Muscle layer of duodenum (tissue), 2 donors: ENCODE data around the gene CYP24A1.

Experiments
- H3K27ac ChIP-seq: one replicate; pipeline ENCODE4 v1.7.0; 2013; ENCODE audit warnings: mild to moderate bottlenecking, low read length
- H3K27me3 ChIP-seq: one replicate; pipeline ENCODE4 v1.7.0; 2013; ENCODE audit warnings: low read depth, mild to moderate bottlenecking, control low read depth, low read length
- H3K36me3 ChIP-seq, 2 donors: one replicate each; pipeline ENCODE4 v1.7.0; 2013; ENCODE audit warnings: low read length in 2 of 2, control low read depth in 1 of 2, mild to moderate bottlenecking in 1 of 2; ENCODE audit not compliant: insufficient read depth in 2 of 2, control insufficient read depth in 1 of 2
- H3K4me1 ChIP-seq, 2 donors: one replicate each; pipeline ENCODE4 v1.7.0; 2013; ENCODE audit warnings: low read length in 2 of 2, mild to moderate bottlenecking in 2 of 2, control low read depth in 1 of 2, moderate library complexity in 1 of 2; ENCODE audit not compliant: insufficient read depth in 2 of 2, control insufficient read depth in 1 of 2
- H3K4me3 ChIP-seq, 2 donors: one replicate each; pipeline ENCODE4 v1.7.0; 2013; ENCODE audit warnings: low read length in 2 of 2, low read depth in 1 of 2, mild to moderate bottlenecking in 1 of 2
- H3K9me3 ChIP-seq, 2 donors: one replicate each; pipeline ENCODE4 v1.7.0; 2013; ENCODE audit warnings: low read length in 2 of 2, control low read depth in 1 of 2, mild to moderate bottlenecking in 1 of 2; ENCODE audit not compliant: control insufficient read depth in 1 of 2
- donor health status: healthy.

CYP24A1 gene

GRCh38 chr20:54201268-54201846 lies 27.6 kb upstream of the CYP24A1 start:
- H3K27ac ChIP-seq, result no peak overlapping the region
- no peaks in the 10 kb centered on the region for H3K36me3 ChIP-seq
- no peaks in the 10 kb centered on the region for H3K4me1 ChIP-seq
- no peaks in the 10 kb centered on the region for H3K9me3 ChIP-seq
- H3K27me3 ChIP-seq, result no peaks in the 10 kb centered on the region
- H3K4me3 ChIP-seq, result no peak overlapping the region

- H3K4me1 ChIP-seq, result no peaks in the 10 kb centered on the region
- no peaks in the 10 kb centered on the region for H3K36me3 ChIP-seq
- no peak overlapping the region for H3K4me3 ChIP-seq
- H3K27ac ChIP-seq, result no peak overlapping the region
- H3K27me3 ChIP-seq, result no peaks in the 10 kb centered on the region
- no peaks in the 10 kb centered on the region for H3K9me3 ChIP-seq
Observed at GRCh38 chr20:54200487-54201267, 26.9 kb upstream of the CYP24A1 start.

DNA sequence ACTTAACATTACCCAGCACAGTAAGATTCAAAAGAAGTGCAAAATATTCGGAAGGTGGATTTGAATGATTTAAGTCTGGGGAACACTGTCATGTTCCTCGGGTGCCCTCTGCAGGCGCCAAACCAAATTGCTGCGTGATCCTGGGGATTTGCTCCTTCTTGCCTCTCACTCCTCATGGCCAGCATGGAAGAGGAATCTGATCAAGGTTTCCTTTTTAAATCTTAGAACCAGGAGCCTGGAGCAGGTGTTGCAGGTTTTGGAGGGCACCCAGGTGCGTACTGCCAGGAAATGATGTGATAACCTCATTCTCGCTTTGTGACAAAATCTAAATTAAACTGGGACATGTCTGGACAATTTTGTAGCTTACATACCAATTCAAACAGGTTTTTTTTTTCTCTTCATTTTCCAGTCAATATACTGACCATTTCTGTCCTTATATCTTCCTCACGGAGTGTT lies 26.0 kb upstream of the CYP24A1 start:
- Histone ChIP-seq H3K27me3 (no peaks in the 10 kb centered on the region), H3K4me3 (no peak overlapping the region), H3K27ac (no peak overlapping the region), H3K4me1 (no peaks in the 10 kb centered on the region), H3K36me3 (no peaks in the 10 kb centered on the region), H3K9me3 (no peaks in the 10 kb centered on the region)

GRCh38 chr20:54199283-54199682 lies 25.5 kb upstream of the CYP24A1 start:
- no peaks in the 10 kb centered on the region for H3K4me1 ChIP-seq
- no peaks in the 10 kb centered on the region for H3K9me3 ChIP-seq
- no peaks in the 10 kb centered on the region for H3K27me3 ChIP-seq
- H3K4me3 ChIP-seq, result no peak overlapping the region
- H3K27ac ChIP-seq, result no peak overlapping the region
- no peaks in the 10 kb centered on the region for H3K36me3 ChIP-seq

- Histone ChIP-seq H3K36me3 (no peaks in the 10 kb centered on the region), H3K4me3 (no peak overlapping the region), H3K4me1 (no peaks in the 10 kb centered on the region), H3K9me3 (no peaks in the 10 kb centered on the region), H3K27me3 (no peaks in the 10 kb centered on the region), H3K27ac (no peak overlapping the region)
Observed at GRCh38 chr20:54197621-54198604, 24.1 kb upstream of the CYP24A1 start.

DNA sequence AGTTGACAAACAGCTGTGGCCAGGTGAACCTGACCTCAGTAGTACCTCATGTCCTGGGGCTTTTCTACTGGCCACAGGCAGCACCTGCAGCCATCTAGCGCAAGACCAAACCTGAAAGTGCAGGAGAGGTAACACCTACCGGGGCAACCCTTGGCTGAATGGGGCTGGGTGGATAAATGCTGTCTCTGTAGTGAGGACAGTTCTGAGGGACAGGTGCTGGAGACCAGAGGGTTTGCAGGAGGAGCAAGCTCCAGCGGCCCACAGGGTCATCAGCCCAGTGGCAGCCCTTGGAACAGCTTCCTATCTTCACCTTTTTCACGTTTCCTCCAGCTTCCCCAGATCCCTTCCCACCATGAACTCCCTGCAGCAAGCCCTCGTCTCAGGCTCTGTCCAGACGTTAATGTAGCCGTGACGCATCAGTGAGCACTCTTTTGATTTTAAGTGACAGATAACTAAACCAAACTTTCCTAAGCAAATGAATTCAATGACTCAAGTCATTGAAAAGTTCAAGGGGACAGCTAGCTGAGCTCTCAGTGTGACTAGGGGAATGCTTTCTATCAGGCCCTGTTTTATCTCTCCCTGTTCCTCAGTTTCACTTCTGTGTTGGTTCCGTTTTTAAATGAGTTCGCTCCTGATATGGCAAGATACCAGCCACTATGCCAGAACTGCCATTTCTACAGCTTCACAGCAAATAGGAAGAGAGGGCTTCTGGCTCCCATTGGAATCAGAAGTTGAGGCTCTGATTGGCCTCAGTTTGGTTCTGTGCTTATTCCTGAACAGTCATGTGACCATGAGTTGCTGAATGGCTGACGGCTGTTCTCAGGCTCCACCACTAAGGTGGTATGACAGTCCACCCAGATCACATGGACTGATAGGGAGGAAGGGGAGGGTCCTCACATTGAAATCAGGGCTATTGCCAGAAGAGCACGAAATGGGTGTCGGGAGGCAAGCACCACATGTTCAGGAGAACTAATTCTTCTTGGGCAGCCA lies 22.0 kb upstream of the CYP24A1 start:
- Histone ChIP-seq H3K4me3 (no peak overlapping the region), H3K27ac (no peak overlapping the region), H3K9me3 (no peaks in the 10 kb centered on the region), H3K36me3 (no peaks in the 10 kb centered on the region), H3K27me3 (no peaks in the 10 kb centered on the region), H3K4me1 (no peaks in the 10 kb centered on the region)

DNA sequence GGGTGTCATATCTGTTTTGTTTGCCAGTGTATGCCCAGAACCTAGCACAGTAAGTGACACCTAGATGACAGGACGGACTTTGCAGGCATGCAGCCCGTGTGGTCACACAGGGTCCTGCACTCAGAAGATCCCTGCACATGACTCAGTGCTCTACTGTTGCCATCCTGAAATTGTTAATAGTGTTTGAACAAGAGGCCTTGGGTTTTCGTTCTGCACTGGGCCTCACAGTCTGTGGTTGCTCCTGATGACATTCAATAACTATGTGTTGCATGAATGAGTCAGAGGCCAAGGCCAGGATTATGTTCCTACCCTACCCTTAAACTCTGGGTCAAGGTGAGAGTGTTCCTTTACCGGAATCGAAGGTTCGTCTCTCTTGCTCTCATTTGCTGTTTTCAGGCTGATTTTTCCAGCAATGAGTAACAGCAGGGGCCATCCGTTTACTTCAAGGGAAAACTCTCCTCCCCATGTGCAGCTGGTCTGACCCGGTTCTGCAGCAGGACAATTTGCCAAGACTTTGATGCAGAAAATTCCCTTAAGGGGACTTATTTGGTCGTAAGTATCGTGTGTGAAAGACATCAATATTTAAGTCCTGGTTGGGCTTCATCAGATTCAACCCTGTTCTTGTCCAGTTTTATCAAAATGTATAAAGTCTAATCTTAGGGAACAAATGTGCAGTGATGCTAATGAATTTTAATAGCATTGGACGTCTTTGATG lies 21.1 kb upstream of the CYP24A1 start:
- H3K4me3 ChIP-seq, result no peak overlapping the region
- H3K36me3 ChIP-seq, result no peaks in the 10 kb centered on the region
- no peak overlapping the region for H3K27ac ChIP-seq
- H3K27me3 ChIP-seq, result no peaks in the 10 kb centered on the region
- no peaks in the 10 kb centered on the region for H3K9me3 ChIP-seq
- no peaks in the 10 kb centered on the region for H3K4me1 ChIP-seq

GRCh38 chr20:54193817-54194216 lies 20.0 kb upstream of the CYP24A1 start:
- H3K27me3 ChIP-seq, result no peaks in the 10 kb centered on the region
- no peak overlapping the region for H3K27ac ChIP-seq
- no peaks in the 10 kb centered on the region for H3K36me3 ChIP-seq
- no peak overlapping the region for H3K4me3 ChIP-seq
- no peaks in the 10 kb centered on the region for H3K4me1 ChIP-seq
- no peaks in the 10 kb centered on the region for H3K9me3 ChIP-seq

- no peak overlapping the region for H3K4me3 ChIP-seq
- no peaks in the 10 kb centered on the region for H3K9me3 ChIP-seq
- H3K27me3 ChIP-seq, result no peaks in the 10 kb centered on the region
- H3K4me1 ChIP-seq, result no peaks in the 10 kb centered on the region
- no peak overlapping the region for H3K27ac ChIP-seq
- H3K36me3 ChIP-seq, result no peaks in the 10 kb centered on the region
Observed at GRCh38 chr20:54190217-54190616, 16.4 kb upstream of the CYP24A1 start.

- Histone ChIP-seq H3K4me3 (no peak overlapping the region), H3K36me3 (no peaks in the 10 kb centered on the region), H3K27me3 (no peaks in the 10 kb centered on the region), H3K9me3 (no peaks in the 10 kb centered on the region), H3K27ac (no peak overlapping the region), H3K4me1 (no peaks in the 10 kb centered on the region)
Observed at GRCh38 chr20:54189630-54190029, 15.8 kb upstream of the CYP24A1 start.
